AML-193 (cell line): ENCODE results near the gene HIRA.
"Not testable (repeated sequence)": the region's sequence is repeated elsewhere in the genome, so short reads cannot be mapped to it uniquely, and the experiment has no call there.

Experiments used
- DNase-seq, 2 experiments: peaks; one replicate each; lab custom pipeline; 2025; lab: John Stamatoyannopoulos, UW

Gene HIRA

DNA sequence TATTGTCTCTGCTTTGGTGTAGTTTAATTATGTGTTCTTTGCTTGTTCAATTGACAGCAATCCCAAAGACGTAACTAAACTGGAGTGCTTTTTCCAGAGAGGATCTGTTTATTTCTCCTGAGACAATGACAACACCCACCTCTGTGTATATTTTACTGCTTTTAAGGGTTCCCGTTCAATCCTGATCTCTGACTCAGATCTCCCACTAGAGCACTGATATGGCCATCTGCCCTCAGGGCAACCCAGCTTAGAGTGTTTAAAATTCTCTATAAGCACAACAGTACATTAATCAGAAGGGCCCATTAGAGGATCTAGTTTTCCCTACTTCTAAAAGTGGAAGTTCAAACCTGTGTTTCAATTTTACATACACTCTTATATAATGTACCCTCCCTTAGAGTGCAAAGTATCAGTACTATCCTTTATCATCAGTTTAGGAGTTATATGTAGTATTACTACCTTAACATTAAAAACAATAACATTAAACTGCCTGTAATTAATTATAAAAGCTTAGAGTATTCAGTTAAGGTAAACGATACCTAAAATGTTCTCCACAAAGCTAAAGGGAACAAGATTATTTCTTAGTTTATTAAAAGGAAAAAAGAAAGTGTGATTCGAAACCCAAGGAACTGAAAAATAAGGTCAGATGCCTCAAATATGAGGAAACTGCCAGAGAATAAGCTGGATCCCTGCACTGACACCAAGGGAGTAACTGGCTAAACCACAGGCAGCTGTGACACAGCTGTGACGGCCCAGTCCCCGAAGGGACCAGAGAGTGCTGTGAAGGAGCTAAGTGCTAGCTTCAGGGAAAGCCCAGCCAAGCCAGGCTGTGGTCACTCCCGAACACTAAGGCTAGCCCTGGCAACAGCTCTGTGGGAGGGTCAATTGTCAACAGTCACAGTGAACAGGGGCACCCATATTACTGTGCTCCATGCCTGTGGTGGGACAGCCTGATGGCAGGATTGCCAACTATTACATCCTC lies 32.2 kb upstream of the HIRA start:
- DNase-seq: no peak

DNA sequence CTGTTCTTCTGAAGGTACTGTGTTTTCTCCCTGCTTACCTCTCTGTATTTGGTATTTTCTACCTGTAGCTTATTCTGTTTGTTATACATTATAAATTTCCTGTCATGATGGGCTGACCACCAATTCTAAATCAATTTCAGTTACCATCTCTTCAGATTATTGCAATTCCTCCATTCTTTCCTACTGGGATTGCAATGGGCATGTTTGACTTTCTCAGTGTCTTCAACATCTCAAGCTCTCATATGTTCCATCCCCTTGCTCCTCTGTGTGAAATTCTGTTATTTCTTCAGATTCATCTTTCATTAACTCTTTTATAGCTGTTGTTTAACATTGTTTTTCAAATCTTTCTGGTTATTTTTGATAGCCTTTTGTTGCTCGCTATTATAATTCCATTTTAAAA lies 31.5 kb upstream of the HIRA start:
- DNase-seq: no peak

DNA sequence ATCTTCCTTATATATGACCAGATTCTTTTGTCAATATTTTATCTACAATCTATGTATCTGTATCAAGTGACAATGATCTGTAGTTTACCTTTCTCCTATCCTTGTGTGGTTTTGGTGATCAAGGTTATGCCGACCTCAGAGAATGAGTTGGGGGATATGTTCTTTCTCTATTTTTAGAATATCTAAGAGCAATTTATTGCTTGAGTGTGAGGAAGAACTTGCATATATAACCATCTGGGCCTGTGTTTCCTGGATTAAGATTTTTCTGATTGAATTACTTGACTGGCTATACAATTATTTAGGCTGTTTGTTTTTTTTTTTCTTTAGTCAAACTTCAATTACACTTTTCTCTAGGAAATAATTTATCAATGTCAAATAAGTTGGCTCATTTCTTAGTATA lies 30.0 kb upstream of the HIRA start:
- DNase-seq: no peak

DNA sequence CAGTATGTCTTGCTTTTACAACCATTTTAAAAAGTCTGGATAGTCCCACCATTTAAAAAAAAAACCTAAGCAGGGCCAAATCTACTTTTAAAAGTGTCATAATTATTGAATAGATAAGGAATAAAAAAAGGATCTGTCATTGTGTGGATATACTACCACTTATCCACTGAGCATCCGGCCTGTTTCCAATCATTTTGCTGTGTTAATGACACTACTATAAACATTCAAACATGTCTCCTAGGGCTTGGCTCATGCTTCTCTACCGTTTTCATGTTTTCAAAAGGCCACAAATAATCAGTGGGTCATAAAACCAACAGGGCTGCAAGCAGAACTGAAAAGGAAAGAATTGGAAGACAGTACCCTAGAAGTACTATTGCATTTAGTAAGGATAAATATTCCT lies 28.5 kb upstream of the HIRA start:
- no peak for DNase-seq

DNA sequence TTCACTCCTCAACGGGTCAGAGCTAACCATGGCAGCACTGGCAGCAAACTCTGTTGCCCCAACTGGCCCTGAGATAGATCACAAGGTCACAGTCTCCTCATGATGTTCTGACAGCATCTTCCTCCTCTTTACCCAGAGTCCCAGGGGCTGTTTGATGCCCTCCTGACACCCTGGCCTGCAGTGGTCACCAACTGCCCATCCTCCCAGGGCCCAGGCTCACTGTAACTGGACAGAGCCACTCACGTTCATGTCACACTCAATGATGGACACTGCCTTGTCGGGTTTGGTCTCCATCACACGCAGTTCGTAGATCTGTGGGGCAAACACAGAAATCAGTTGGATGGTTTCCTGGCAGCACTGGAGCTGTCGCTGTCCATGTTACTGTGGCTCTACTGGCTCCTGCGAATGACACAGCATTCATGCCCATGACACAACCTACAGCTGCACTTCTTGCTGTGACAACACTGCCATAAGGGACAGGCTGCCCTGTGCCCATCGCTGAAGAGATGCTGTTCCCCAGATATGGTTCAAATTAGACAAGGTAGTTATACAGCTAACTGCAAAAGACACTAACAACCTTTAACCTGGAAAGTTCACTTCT lies 26.4 kb upstream of the HIRA start:
- DNase-seq: no peak

DNA sequence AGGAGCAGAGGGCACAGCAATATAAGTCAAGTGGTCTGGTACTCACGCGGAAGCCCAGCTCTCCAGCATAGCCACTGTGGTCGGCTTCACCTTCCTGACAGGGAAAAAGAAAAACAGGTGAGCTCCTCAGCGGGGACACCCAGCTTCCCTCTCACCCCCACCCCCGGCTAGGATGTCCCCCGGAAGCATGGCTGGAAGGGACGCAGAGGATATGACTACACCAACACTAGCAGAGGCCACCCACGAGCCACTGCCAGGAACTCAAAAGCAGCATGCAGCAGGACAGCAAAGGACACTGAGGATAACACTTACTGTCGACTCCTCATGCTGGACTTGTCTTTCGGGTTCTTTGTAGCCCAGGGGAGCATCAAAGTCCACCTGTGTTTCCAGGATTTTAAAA lies 25.0 kb upstream of the HIRA start:
- no peak for DNase-seq

DNA sequence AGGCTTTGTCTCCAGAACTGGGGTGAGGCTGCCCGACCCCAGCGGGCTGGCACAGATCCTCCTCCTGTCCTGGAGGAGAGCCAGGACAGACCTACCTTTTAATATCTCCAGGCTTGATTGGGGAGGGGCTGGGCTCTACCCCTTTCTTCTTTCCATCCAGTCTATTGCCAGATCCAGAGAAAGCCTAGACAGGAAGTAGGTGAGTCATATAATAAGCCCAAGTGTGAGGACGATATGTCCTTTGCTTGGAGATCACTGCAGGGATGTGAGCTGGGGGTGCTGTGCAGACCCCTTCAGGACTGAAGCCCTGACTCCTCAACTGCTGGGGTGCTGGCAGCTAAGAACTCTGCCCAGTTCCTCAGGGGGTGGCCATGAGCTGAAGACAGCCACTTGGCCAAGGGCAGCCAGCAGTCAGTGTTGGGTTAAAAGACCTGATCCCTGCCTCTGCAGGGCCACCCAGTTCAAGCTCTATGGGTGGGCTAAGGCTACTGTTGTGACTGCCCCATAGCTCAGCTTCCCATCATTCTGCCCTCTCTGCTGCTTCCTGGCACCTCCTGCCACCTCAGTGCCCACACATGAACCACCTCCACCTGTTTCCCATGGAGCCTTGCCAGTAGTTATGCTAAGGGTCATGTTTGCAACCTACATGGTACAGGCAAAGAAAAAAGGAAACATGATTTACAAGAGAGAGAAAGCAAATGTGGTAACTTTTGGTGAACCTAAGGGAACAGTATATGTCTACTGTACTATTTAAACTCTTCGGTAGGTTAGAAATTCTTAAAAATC lies 24.2 kb upstream of the HIRA start:
- no peak for DNase-seq

DNA sequence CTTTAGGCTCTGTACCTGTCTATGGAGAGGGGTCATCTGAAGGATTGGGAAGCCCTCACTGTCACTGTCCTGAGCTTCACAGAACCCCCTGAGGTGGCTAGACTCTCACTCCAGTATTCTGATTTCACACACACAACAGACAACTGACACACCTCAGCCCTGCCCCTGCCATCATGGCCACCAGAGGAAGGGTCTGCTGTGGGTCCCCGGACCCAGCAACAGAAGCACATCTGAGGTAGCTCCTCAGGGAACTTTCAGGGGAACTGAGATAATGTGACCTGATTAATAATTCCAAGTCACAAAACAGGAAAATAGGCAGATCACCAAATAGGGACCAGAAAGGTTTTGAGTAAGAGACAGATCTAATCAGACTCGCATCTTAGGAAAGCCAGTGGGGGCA lies 23.5 kb upstream of the HIRA start:
- no peak for DNase-seq

DNA sequence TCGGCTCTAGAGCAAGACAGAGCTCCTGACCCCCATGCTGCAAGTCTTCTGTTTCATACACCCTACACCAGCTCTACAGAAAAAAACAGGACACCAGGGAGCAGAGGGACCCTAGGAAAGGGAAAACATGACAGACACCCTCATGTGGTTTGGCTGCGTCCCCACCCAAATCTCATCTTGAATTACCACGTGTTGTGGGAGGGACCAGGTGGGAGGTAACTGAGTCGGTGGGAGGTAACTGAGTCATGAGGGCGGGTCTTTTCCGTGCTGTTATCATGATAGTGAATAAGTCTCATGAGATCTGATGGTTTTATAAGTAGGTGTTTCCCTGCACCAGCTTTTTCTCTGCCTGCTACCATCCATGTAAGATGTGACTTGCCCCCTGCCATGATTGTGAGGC lies 22.6 kb upstream of the HIRA start:
- no peak for DNase-seq

DNA sequence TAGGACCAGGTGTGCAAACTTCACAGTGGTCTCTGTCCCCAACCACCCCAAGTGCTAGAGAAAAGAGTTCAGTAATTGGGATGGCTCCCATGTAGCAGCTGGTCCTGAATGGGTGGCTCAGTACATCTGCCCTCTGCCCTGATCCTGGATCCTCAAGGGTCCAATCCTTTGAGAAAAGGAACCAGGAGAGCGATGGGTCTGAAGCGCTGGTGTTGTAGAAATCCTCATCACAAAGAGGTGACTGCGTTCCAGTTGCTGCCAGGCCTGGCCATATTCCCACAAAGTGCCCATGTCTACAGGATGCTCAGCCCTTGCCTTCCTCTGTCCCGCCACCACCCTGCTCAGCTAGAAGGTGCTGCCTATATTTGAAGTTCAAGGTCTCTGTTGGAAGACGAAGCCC lies 22.2 kb upstream of the HIRA start:
- DNase-seq: no peak

DNA sequence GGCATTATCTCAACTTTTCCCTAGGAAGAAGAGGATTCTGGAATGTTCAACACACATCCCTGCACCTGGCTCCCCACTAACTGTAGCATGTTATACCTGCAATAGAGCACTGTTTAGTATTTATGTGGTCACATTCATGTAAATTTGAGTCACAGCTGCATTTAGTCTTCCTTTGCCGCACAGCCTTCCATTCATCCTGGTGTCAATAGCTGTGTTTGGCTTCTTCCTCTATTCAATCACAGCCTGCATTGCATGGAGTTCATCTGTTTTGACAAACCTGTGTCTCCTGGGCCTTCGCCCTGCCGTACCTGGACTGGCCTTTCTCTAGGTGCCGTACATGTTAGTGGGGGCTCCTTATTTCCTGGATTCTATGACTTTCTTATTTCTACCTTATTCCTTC lies 20.0 kb upstream of the HIRA start:
- DNase-seq: no peak

DNA sequence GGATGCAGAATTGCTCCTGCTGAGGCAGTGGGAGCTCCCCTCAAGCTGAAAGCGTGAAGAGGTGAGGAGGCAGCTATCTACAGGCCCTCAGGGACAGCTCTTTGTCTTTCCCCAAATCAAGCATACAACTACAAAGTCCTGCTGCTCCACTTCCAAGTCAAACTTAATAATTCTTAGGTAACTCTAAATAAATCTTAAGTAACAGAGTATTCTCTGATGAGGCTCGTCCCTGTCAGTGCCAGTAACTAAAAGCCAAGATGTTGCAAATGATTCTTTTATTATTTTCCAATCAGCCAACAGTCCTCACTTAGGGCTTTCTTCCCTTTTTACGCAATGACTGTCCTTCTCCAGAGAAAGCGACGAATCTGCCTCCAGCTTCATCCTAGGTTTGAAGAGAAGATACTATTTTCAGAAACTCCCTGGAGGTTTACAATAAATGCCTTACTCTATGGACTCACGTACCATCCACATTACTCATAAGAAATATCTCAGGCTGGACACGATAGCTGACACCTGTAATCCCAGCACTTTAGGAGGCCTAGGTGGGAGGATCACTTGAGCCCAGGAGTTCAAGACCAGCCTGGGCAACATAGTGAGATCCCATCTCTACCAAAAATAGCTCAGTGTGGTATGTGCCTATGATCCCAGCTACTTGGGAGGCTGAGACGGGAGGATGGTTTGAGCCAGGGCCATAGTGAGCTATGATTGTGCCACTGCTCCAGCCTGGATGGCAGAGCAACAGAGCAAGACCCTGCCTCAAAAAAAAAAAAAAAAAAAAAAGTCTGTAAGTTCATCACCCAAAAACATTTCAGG lies 19.0 kb upstream of the HIRA start:
- no peak for DNase-seq

DNA sequence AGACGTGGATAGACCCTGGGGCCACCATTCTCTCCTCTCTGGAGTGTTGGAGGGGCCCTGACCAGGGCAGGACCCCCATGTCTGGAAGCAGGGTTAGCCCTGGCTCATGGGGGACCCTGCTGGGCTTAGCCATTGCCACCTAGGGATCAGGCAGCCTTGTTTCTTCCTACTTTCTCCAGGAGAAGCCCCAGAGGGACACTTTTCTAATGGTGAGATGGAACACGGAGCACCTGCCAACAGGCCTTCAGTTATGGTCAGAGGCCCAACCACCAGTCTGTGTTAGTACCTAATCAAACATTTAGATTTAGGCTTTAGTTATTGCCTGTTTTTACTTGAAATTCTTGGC lies 17.9 kb upstream of the HIRA start:
- DNase-seq: no peak

DNA sequence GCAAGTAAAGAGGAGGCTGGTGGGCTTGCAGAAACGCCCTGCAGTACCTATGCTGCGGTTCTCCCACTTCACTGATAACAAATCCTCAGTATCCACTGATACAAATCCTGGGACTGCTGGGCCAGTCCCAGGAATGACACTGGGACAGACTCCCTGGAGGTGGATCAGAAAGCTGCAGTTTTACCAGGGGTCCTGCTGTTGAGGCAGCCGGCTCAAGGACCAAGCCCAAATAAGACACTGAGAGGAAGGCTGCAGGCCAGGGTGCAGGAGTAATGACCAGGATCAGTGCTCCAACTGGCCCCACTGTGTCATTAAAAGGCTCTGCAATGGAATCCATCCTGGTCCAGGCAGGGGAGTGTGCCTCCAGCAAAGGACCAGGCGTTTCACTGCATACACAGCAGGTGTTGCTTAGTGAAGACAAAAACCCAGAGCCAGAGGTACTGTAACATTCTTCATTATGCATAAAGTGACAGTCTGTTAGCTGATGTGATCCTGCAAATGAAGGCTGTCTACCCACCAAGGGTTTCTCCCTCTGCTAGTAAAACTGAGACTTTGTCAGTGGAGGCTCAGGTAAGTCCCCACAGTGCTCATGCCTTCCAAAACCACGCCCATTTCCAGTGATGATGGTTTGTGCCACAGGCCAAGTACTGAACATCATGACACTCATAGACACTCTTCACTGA lies 17.3 kb upstream of the HIRA start:
- no peak for DNase-seq

DNA sequence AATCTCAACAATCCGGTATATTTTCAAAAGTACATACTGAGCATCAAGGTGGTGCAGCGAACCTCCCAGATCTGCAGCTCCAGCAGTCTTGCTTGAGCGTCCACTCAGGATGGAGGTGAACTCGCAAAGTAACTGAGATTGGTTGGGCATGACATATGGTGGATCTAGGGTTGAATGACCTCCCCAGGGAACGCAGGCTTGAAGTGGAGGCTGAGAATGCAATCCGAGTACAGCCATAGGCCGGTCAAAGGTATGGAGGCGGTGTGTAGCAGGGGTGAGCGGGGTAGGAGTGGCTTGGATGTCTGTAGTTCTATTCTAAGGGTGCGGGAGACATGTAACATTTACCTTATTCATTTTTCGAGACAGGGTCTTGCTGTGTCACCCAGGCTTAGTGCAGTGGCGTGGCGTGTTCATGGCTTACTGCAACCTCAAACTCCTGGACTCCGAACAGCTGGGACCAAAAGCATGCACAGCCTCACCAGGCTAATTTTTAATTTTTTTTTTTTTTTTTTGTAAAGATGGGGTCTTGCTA lies 16.6 kb upstream of the HIRA start:
- DNase-seq: no peak

DNA sequence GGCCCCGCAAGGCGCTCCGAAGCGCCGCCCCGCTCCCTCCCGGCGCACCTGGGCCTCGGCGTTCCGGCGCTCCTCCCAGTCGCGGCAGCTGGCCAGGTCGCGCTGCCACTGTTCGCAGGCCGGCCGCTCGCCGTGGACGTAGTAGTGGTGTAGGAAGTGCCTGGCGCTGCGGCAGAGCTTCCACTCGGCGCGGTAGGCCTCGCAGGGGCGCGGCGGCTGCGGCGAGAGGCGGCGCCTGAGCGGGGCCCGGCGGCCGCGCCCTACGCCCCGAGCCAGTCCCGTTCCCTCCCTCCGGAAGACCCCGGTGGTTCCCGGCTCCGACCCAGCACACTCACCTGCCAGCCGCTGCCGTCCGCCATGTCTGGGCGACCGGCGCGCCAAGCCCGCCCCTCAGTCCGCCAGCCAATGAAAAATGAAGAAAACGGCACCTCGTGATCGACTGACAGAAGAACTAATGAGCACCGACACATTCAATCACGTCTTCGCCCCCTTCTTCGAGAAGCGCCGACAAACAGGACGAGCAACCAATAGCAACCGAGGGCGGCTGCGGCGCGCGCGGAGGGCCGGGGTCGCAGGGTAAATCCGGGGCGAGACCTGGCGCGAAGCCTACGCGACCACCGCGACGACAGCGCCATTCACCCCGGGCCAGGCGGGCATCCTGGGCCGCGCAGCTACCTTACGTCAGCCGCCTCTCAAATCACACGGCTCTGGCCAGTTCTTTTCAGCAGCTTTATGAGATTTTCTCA lies 16.0 kb upstream of the HIRA start, which contains the start of gene C22orf39:
Gene C22orf39 (minus strand): TSS at position 382 of the 746 bp plus-strand sequence. CDS start 23 bp downstream, at position 359.
- DNase-seq: peak; percentile 89 to 90

DNA sequence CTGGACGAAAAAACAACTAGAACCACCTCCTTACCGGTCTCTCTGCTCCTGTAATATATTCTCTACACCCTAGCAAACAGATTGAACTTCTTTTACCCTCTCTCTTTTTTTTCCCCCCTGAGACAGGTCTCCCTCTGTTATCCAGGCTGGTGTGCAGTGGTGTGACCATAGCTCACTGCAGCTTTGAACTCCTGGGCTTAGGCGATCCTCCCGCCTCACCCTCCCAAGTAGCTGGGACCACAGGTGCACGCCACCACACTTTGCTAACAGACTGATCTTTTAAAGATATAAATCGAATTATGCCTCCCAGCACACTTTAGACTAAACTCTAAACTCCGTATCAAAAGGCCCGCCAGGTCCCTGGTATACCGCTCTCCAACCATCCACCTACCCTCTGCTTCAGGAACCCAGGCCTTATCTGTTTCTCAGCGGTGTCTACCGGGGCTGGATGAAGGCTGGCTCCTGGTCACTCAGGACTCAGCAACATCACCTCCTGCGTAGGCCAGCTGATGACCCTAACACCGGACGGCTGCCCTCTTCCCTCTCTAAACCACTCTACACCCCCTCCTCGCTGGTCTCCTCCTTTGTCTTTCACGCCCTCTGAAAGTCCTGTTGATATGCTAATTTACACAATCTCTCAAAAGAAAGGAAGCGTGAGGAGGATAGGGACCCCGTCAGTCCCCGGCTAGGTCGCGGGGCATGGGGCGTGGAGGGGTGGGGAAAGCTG lies 15.2 kb upstream of the HIRA start:
- DNase-seq: peak in 1 of 2 experiments; percentile 7

DNA sequence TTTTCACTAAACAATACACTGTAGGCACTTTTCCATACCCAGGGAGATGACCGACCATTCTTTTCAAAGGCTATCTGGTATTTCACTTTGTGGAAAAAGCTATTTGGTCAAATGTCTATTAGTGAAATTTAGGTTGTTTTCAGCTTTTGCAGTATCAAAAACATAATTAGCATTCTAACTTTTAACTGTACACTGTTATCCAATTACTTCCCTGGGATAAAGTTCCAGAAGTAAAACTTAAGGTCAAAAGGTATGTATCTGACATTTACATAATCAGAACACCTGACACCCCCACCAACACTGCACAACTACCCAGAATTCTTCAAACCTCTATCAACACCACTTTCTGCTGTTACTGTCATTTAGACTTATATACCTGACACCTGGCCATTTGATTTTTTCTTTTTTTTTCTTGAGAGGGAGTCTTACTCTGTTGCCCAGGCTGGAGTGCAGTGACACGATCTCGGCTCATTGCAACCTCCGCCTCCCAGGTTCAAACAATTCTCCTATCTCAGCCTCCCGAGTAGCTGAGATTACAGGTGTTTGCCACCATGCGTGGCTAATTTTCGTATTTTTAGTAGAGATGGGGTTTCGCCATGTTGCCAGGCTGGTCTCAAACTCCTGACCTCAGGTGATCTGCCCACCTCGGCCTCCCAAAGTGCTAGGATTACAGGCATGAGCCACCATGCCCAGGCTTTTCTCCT lies 13.9 kb upstream of the HIRA start:
- not testable (repeated sequence) for DNase-seq
